OCI-LY7 (cell line): ENCODE results near the gene DPEP2NB.

Source experiments
- EZH2phosphoT487 ChIP-seq: fragments of 200-600 bp; sonication (generic); IDR thresholded peaks from 2 replicates; pipeline ENCODE4 v1.6.1; 2018; ENCODE audit warnings: low read depth, borderline replicate concordance, mild to moderate bottlenecking, mixed run types, antibody characterized with exemption, low read length, moderate library complexity, mixed read lengths
- TF ChIP-seq, protein P1 (sequence below): fragments of 200-600 bp; sonication (generic); conservative IDR thresholded peaks from 2 replicates; pipeline ENCODE4 v1.5.1; 2014; ENCODE audit warnings: mild to moderate bottlenecking, antibody characterized with exemption, low read length, moderate library complexity, mixed read lengths

DNA sequence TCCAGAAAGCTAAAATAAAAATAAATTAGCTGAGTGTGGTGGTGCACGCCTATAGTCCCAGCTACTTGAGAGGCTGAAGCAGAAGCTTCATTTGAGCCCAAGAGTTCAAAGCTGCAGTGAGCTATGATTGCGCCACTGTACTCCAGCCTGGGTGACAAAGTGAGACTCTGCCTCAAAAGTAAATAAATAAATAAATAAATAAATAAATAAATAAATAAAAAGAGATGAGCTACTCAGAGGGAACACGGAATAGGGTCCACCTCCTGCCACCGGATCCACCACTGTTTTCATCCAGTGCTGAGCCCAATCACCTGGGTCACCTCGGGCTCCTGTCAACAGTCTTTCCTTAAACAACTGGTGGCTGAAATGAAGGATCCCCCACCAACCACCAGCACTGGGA, 28.8 kb downstream of the DPEP2NB start:
- TF ChIP-seq, protein P1, sequence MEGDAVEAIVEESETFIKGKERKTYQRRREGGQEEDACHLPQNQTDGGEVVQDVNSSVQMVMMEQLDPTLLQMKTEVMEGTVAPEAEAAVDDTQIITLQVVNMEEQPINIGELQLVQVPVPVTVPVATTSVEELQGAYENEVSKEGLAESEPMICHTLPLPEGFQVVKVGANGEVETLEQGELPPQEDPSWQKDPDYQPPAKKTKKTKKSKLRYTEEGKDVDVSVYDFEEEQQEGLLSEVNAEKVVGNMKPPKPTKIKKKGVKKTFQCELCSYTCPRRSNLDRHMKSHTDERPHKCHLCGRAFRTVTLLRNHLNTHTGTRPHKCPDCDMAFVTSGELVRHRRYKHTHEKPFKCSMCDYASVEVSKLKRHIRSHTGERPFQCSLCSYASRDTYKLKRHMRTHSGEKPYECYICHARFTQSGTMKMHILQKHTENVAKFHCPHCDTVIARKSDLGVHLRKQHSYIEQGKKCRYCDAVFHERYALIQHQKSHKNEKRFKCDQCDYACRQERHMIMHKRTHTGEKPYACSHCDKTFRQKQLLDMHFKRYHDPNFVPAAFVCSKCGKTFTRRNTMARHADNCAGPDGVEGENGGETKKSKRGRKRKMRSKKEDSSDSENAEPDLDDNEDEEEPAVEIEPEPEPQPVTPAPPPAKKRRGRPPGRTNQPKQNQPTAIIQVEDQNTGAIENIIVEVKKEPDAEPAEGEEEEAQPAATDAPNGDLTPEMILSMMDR: no peak
- TF ChIP-seq EZH2phosphoT487: no peak
